GM18861 (cell line): ENCODE measurements around the gene ADIPOQ.
"Not testable (repeated sequence)": the region's sequence is repeated elsewhere in the genome, so short reads cannot be mapped to it uniquely, and the experiment has no call there.

Source experiments
- ATAC-seq: cut with Tn5 transposase; IDR thresholded peaks from one replicate; pipeline ENCODE4 v1.9.1; 2021; ENCODE audit not compliant: unreplicated experiment

Gene ADIPOQ

DNA sequence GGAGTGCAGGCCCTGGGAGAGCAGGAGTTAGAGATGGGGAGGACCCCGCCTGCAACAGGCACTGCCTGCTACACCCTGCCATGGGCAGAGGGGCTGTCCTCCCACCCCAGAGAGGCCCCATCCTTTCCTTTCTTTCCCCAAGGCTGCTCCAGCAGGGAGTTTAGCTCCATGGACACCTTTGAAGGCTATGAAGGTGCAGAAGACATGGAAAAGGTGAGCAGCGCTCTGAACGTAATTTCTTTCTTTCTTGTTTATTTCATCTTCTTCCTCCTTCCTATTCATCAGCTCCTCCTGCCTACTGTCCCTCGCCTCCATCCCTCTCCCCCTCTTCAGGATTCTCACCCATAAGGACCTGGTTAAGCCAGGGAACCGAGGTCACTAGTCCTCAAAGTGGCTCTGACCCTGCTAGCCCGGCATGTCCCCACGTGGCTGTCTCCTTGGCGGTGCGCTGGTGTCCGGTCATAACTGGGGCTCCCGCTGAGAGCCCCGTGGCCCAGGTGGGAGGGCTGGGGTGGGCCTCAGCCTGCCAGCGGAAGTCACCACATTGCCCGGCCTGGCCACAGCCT is 16.0 kb upstream of the ADIPOQ start:
- ATAC-seq, result no peak

GRCh38 chr3:186826976-186827857 is 15.3 kb upstream of the ADIPOQ start:
- peak; percentile 88 for ATAC-seq

DNA sequence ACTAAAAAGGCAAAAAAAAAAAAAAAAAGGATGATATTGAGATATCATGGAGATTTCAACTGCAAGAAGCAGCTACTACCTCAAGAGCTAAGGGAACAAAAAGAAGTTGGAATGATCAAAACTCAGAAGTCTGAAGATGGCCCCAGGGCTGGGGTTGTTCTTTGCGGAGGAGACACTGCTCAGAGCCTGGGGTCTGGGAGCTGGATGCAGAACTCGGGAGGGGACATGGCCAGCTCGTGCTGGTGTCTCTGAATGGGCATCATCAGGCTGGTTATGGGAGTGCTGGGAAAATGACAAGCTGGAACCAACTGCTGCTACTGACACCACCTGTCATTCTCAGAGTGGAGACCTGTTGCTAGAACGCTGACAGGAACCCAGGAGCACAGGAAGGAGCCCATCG is 14.2 kb upstream of the ADIPOQ start:
- ATAC-seq, result no peak

- no peak for ATAC-seq
Observed at GRCh38 chr3:186831798-186832197, 10.7 kb upstream of the ADIPOQ start.

- no peak for ATAC-seq
Observed at GRCh38 chr3:186832276-186832675, 10.2 kb upstream of the ADIPOQ start.

DNA sequence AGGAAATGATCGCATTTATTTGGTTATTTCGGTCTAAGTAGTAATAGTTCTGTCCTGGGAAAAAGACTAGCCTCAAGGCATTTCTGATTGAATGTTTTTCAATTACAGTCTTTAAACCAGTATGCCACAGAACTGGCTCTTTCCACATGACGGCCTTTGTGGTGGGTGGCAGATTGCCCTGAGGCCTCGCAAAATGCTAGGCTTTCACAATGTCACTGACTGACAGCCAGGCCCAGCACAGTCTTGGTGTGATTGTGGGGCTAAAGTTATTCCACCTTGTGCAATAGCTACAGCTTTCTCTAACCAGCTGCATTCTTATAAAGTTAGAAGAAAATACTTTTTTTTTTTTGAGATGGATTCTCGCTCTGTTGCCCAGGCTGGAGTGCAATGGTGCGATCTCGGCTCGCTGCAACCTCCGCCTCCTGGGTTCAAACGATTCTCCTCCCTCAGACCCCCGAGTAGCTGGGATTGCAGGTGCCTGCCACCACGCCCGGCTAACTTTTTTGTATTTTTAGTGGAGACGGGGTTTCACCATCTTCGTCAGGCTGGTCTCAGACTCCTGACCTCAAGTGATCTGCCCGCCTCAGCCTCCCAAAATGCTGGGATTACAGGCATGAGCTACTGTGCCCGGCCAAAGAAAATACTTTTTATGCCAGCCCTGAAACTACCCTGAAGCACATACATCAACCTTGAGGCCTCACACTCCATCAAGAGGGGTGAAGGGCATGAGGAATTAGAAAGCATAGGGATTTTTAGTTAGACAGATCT is 2.5 kb upstream of the ADIPOQ start:
- ATAC-seq, result no peak

DNA sequence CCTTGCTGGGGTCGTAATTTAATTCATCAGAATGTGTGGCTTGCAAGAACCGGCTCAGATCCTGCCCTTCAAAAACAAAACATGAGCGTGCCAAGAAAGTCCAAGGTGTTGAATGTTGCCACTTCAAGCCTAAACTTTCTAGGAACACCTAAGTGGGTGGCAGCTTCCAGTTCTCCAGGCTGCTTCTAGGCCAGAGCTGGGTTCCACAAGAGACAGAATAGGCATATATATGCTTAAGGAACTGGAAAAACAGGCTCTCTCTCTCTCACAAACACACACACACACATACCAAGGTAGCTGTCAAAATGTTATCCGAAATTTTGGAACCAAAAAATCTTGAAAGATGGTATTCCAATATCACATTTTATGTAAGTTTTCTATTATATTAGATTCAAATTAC is 890 bp upstream of the ADIPOQ start:
- ATAC-seq, result no peak

- ATAC-seq, result no peak
Observed at GRCh38 chr3:186843039-186843432, 526 bp downstream of the ADIPOQ start.

DNA sequence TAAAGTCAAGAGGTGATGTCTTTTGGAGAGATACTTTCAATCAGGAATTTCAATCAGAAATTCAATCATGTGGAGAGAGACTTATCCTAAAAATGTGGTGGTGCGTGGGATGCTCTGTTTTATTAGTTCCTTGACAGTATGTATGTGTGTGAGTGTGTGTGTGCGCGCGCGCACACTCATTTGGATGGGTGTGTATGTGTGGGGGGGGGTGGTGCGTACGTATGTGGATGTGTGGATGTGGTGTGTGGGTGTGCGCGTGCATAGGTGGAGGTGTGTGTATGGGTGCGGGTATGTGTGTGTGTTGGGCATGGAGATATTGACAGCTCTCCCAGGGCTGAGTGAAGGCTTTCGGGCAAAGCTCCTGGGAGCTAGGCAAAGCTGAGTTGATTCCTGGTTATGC is 2.4 kb downstream of the ADIPOQ start:
- no peak for ATAC-seq

- ATAC-seq, result no peak
Observed at GRCh38 chr3:186845756-186846155, 3.2 kb downstream of the ADIPOQ start.

- ATAC-seq, result no peak
Observed at GRCh38 chr3:186847437-186847836, 4.9 kb downstream of the ADIPOQ start.

GRCh38 chr3:186849374-186849975 is 7.0 kb downstream of the ADIPOQ start:
- peak; percentile 82 for ATAC-seq

- not testable (repeated sequence) for ATAC-seq
Observed at GRCh38 chr3:186851835-186852234, 9.3 kb downstream of the ADIPOQ start.

DNA sequence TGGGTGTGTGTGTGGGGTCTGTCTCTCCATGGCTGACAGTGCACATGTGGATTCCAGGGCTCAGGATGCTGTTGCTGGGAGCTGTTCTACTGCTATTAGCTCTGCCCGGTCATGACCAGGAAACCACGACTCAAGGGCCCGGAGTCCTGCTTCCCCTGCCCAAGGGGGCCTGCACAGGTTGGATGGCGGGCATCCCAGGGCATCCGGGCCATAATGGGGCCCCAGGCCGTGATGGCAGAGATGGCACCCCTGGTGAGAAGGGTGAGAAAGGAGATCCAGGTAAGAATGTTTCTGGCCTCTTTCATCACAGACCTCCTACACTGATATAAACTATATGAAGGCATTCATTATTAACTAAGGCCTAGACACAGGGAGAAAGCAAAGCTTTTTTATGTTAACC is 10.5 kb downstream of the ADIPOQ start:
- no peak for ATAC-seq

DNA sequence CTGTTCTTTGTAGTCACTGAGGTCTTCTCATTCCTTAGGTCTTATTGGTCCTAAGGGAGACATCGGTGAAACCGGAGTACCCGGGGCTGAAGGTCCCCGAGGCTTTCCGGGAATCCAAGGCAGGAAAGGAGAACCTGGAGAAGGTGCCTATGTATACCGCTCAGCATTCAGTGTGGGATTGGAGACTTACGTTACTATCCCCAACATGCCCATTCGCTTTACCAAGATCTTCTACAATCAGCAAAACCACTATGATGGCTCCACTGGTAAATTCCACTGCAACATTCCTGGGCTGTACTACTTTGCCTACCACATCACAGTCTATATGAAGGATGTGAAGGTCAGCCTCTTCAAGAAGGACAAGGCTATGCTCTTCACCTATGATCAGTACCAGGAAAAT is 11.6 kb downstream of the ADIPOQ start:
- no peak for ATAC-seq

- no peak for ATAC-seq
Observed at GRCh38 chr3:186854954-186855353, 12.4 kb downstream of the ADIPOQ start.

DNA sequence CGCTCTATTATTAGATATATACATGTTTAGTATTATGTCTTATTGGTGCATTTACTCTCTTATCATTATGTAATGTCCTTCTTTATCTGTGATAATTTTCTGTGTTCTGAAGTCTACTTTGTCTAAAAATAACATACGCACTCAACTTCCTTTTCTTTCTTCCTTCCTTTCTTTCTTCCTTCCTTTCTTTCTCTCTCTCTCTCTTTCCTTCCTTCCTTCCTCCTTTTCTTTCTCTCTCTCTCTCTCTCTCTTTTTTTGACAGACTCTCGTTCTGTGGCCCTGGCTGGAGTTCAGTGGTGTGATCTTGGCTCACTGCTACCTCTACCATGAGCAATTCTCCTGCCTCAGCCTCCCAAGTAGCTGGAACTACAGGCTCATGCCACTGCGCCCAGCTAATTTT is 15.2 kb downstream of the ADIPOQ start:
- no peak for ATAC-seq

GRCh38 chr3:186865215-186865853 is 22.8 kb downstream of the ADIPOQ start:
- ATAC-seq, result not testable (repeated sequence)

DNA sequence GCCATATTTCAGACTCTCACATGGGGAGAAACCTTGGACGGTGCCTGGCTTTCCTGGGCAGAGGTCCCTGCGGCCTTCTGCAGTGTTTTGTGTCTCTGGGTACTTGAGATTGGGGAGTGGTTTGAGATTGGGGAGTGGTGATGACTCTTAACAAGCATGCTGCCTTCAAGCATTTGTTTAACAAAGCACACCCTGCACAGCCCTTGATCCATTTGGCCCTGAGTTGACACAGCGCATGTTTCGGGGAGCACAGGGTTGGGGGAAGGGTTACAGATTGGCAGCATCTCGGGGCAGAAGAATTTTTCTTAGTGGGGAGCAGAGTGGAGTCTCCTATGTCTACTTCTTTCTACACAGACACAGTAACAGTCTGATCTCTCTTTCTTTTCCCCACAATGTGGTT is 23.6 kb downstream of the ADIPOQ start:
- ATAC-seq, result not testable (repeated sequence)

GRCh38 chr3:186869253-186870100 is 27.0 kb downstream of the ADIPOQ start:
- ATAC-seq, result no peak
